ENCODE data around the gene NDUFA13.

The NDUFA13 gene

DNA sequence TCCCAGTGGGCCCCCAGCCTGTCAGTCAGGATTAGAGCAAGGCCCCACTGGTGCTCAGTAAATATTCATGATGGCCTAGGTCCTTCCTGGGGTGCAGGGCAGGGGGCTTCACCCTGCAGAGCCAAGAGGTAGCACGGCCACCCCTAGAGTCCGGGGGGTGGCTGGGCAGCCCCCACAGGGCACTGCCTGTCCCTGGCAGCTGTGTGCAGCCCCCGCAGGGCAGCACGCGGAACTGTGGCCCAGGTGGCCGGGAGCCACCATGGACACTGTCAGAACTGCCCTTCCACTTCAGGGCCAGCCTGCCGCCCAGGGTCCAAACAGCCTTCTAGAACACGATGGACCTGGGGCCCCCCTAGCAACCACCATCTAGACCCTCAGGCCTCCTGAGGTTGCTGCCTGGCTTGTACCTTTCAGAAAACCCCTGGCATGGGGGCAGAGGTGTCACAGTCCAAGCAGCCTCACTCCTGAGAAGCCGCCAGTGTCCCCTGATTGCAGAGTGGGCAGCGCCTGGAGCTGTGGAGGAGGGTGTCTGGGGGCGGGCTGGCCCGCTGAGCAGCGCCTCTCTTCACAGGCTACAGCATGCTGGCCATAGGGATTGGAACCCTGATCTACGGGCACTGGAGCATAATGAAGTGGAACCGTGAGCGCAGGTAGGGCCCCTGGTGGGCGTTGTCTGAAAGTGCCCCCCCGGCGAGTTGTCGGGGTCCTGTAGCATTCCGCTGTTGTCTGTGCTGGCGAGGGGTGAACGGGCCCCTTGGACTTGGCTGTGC, 9.8 kb downstream of the NDUFA13 start:
- TF ChIP-seq, protein P1, sequence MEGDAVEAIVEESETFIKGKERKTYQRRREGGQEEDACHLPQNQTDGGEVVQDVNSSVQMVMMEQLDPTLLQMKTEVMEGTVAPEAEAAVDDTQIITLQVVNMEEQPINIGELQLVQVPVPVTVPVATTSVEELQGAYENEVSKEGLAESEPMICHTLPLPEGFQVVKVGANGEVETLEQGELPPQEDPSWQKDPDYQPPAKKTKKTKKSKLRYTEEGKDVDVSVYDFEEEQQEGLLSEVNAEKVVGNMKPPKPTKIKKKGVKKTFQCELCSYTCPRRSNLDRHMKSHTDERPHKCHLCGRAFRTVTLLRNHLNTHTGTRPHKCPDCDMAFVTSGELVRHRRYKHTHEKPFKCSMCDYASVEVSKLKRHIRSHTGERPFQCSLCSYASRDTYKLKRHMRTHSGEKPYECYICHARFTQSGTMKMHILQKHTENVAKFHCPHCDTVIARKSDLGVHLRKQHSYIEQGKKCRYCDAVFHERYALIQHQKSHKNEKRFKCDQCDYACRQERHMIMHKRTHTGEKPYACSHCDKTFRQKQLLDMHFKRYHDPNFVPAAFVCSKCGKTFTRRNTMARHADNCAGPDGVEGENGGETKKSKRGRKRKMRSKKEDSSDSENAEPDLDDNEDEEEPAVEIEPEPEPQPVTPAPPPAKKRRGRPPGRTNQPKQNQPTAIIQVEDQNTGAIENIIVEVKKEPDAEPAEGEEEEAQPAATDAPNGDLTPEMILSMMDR (IDR thresholded peaks at IDR 0.05; ENCODE audit: insufficient read depth, low read depth, low read length, missing control alignments): no peak
- no peak overlapping the region for H3K4me3 ChIP-seq (ENCODE audit: low read length)
- no peak for DNase-seq (ENCODE audit: low read depth)

DNA sequence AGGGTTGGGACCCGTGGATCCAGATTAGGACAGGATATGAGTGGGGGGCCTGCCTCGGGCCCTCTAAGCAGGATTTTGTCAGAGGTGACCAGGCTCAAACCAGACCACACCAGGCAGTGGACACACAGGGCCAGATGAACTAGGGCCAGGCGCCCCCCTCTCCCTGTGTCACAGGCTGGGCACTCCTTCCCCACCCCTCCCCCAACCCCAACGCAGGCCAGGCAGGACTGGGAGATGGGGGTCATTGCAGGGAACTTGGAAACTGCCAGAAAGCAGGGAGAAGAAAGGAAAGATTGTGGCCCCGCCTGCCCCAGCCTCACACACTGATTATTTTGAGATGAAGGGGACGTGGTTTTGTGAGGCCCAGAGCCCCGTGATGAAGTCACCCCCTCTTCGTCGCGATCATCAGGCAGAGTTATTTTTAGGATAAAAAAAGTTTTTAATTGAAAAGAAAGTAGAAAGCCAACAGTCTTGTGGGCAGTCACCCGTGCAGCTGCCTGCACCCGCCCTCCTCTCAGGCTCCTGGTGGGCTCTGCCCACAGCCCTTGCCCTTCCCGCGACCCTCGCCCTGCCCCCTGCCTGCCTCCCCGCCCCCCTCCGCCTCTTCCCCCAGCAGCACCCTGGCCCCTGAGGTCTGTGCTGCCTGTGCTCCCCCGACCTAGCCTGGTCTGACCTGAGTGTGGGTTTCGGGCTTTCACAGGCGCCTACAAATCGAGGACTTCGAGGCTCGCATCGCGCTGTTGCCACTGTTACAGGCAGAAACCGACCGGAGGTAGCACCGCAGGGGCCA, 10.8 kb downstream of the NDUFA13 start:
- no peak for DNase-seq (ENCODE audit: low read depth)
- H3K4me3 ChIP-seq (ENCODE audit: low read length): no peak overlapping the region
- TF ChIP-seq, protein P1 (IDR thresholded peaks at IDR 0.05; ENCODE audit: insufficient read depth, low read depth, low read length, missing control alignments): no peak

DNA sequence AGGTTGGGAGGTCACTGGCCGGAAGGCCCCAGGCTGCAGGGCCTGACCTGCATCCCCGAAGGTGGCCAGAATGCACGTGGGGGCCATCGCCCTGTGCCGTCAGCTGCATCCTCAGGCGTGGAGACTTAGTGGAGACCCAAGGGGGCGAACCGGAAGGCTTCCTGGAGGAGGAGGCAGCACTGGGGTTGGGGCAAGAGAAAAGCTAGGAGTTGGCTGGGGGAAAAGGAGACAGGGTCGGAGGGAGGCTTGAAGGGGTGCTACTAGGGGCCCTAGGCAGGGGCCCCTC, 11.3 kb downstream of the NDUFA13 start:
- TF ChIP-seq, protein P1 (IDR thresholded peaks at IDR 0.05; ENCODE audit: insufficient read depth, low read depth, low read length, missing control alignments): no peak
- no peak for DNase-seq (ENCODE audit: low read depth)
- no peak overlapping the region for H3K4me3 ChIP-seq (ENCODE audit: low read length)

DNA sequence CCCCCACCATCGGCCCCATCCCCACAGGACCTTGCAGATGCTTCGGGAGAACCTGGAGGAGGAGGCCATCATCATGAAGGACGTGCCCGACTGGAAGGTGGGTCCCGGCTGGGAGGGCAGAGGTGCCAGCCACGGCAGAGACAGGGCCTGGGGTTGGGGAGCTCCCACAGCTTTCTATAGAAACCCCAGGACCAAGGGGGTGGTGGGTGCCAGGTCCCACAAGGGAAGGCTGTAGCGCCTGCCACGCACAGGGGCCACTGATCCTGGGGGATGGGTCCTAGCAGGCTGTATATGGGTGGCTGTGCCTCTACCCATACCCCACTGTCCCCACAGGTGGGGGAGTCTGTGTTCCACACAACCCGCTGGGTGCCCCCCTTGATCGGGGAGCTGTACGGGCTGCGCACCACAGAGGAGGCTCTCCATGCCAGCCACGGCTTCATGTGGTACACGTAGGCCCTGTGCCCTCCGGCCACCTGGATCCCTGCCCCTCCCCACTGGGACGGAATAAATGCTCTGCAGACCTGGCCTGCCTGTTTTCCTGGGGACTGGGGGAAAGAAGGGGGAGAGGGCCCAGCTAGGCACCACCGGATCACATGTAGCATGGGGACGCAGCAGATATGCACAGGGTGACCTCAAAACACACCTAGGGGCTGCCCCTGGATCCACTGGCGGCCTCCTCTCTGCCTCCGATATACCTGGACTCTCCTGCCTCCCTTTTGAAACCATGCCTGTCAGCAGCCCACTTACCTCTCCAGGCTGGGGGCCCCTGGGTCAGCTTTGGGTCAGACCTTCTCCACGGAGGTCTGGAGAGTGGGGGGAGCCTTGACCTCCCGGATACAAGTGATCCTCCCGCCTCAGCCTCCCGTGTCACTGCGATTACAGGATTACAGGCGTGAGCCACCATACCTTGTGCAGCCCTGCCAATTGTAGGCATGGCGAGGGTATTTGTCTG, 11.9 kb downstream of the NDUFA13 start:
- no peak for DNase-seq (ENCODE audit: low read depth)
- H3K4me3 ChIP-seq (ENCODE audit: low read length): no peak overlapping the region
- TF ChIP-seq, protein P1 (IDR thresholded peaks at IDR 0.05; ENCODE audit: insufficient read depth, low read depth, low read length, missing control alignments): no peak

DNA sequence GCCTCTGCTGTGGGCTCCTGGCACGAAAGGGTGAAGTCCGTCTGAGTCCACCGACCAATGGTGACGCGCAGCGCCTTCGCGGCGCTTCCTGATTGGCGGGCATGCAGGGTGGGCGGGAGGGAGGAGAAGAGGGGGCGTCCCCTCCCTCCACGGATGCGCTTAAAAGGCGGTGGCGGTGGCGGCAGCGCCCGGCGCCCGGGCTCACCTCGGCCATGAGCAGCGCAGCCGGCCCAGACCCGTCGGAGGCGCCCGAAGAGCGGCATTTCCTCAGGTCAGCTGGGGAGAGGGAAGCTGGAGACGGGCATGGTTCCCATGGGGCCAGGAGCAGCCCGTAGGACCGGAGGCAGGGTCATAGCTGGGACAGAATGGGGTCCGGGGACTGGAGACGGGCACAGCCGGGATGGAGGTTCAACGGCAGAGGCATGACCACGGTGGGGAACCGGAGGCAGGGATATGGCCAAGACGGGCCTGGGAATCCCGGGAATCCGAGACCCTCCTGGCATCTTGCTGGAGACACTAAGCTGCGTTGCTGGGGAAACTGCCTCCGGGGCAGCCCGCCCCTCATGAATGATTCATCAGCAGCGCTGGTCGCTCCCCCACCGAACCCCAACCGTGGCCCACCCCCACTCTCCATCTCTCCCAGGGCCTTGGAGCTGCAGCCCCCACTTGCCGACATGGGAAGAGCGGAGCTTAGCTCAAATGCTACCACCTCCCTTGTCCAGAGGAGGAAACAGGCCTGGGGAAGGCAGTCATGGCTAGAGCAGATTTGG, 12.9 kb downstream of the NDUFA13 start, which contains the start of gene YJEFN3:
Gene YJEFN3, plus strand, starts transcription at position 191 of the 770 bp plus-strand sequence. Its CDS starts 22 bp downstream, at position 213.
- TF ChIP-seq, protein P1 (IDR thresholded peaks at IDR 0.05; ENCODE audit: insufficient read depth, low read depth, low read length, missing control alignments): no peak
- no peak within 1 kb of the TSS for H3K4me3 ChIP-seq (ENCODE audit: low read length)
- DNase-seq (ENCODE audit: low read depth): no peak

Measured in epithelial cell of esophagus (primary cell).